HG02759 (cell line): ENCODE data around the gene EZH1.

Experiments used
- ATAC-seq: cut with Tn5 transposase; IDR thresholded peaks from one replicate; pipeline ENCODE4 v1.9.1; 2021; ENCODE audit warnings: mild to moderate bottlenecking, moderate library complexity; ENCODE audit not compliant: unreplicated experiment

The EZH1 gene

DNA sequence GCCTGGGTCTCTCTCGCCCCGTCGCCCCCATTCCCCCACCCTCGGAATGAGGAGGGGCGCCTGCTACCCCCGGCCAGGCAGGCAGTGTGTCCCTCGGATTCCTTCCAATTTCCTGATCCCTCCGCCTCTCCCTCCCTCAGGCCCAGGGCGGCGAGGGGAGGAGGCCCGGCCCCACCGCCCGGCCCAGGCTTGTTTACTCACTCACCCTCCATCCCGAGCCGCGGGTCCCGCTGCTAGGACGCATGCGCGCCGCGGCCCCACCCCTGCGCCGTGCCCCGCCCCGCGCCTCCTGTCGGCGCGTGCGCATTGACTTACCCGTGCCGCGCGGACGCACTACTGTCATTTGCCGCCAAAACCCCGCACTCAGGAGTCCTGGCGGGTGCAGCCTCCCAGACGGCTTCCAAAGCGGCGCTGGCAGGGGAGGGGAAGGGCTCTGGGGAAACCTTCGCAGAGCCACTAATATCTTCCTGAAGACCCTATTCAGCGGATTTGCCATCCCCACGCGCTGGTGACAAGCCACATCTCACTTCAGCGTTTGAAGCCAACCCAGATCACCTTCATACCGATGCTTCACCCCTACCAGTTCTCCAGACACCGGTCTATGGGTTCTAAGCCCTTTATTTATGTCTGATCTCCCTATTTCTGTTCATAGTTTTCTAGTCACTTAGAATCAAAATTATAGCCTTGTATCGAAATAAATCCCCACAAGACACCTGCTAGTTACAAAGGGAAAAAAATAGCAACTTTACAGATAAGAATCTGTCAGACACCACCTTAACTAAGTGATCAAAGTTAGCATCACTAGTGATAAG lies at the start of gene EZH1:
TSS of gene EZH1 (minus strand) at position 235 of the 812 bp plus-strand sequence. CDS start 16,099 bp downstream, outside the sequence.
- ATAC-seq = peak; percentile 87

DNA sequence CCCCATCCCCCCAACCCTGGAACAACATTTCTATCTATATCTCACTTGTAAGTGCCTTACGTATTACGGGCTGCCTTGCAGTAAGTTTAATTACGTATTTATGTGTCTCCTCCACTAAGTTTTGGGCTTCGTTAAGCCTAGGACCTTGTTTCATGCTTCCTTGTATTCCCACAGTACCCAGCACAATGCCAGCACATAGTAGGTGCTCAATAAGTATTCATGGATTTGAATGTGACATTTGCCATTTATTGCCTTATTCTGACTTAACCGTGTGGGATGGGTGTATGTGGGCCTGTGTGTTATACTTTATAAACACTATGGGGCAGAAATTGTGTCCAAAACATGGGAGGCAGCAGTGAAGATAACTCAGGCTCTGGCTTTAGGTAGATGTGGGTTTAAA lies 47.7 kb upstream of the EZH1 start:
- no peak for ATAC-seq

DNA sequence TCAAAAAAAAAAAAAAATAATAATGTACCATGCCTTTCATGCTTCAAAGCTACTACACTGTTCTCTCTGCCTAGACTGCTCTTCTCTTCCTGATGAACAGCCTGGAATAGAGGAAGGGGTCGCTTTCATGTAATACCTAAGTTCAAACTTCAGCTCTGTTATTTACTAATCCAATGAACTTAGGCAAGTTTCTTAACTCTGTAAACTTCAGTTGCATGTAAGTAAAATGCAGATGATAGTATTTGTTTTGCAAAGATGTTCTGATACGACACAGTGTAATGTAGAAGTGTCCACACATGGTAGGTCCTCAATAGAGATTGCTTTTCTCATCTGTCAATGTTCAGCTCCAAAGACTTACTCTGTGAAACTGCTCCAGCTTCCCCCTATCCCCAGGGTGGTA lies 47.1 kb upstream of the EZH1 start:
- ATAC-seq = no peak

DNA sequence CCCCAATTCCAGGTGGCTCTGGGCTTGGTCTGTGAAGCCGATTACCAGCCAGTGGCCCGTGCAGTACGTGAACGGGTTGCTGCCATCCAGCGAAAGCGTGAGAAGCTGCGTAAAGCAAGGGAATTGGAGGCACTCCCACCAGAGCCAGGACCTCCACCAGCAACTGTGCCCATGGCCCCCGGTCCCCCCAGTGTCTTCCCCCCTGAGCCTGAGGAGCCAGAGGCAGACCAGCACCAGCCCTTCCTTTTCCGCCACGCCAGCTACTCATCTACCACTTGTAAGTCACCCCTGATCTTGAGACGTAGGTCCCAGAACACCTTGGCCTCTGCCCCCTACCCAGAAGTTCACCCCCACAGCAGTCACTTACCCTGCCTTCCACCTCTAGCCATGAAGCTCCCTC lies 42.4 kb upstream of the EZH1 start:
- ATAC-seq = no peak

GRCh38 chr17:42784811-42785592 lies 40.2 kb upstream of the EZH1 start:
- ATAC-seq = no peak

DNA sequence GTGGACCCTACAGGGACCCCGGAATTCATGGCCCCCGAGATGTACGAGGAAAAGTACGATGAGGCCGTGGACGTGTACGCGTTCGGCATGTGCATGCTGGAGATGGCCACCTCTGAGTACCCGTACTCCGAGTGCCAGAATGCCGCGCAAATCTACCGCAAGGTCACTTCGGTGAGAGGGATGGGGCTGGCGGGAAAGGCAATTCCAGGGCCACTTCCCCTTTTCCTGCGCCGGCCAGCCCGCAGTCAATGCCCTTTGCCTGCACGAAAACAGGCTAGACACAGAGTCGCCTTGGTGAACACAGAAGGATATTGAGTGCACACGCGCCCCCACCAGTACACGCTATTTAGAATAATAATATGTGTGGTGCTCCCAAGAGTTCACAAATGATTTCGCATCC lies 39.6 kb upstream of the EZH1 start:
- ATAC-seq = no peak

GRCh38 chr17:42783791-42784138 lies 38.9 kb upstream of the EZH1 start:
- ATAC-seq = no peak

DNA sequence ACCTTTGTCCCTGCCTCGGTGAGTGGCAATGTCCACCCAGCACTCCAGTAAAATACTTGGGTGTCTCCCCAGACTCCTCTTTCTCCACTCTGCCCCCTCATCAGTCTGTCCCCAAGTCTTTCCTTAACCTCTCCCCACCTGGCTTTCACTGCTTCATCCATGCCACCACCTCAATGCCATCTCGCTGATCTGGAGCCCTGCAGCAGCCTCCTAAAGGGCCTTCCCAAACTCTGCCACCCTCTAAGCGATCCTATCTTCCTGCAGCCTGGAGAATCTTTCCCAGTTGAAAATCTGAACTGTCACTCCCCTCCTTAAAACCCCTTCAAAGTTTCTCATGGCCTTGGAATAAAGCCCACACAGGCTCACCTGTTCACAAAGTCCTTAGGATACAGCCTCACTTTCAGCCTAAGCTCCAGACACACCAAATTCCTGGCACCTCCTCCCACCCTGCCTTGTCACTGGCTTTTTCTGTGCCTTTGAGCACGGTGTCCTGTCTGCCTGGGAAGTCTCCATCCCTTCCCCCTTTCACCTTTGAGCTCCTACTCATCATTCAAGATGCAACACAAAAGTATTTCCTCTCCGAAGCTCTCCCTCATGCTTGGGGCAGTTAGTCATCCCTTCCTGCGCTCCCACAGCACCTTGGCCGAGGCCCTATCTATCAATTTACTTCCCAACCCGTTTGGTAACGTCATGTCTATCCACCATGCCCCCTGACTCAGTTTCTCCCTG lies 38.4 kb upstream of the EZH1 start:
- no peak for ATAC-seq

DNA sequence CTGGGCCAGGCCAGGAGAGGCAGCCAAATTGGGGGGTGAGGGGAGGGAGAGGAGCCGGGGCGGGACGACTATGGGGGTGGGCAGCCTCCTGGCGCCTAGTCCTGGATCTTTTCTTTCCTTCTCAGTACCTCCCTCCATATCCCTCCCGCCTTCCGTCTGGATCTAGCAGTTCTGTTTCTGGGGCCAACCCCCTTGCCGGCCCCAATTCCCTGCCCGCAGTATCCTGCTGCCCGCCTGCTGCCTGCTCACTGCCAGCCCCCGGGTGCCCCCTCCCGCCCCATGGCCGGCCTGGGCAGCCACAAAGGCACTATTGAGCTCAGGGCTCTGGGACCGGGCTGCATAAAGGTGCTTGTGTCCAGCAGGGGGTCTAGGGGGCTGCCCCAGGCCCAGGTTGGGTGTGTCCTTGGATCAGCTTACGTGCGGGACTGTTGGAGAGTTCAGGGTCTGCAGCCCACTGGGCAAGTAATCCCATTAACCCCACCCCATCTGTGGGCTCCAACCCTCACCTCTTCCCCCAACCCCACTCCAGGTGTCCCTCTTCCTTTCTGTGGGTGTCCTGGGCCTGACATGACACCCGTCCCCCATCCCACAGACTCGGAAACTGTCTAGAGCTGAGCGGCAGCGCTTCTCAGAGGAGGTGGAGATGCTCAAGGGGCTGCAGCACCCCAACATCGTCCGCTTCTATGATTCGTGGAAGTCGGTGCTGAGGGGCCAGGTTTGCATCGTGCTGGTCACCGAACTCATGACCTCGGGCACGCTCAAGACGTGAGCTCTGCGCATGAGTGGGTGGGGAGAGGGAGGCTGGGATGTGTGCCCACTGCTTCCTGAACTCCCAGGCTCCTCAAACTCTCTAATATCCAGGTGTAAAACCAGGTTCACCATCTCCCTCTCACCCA lies 37.6 kb upstream of the EZH1 start:
- no peak for ATAC-seq

DNA sequence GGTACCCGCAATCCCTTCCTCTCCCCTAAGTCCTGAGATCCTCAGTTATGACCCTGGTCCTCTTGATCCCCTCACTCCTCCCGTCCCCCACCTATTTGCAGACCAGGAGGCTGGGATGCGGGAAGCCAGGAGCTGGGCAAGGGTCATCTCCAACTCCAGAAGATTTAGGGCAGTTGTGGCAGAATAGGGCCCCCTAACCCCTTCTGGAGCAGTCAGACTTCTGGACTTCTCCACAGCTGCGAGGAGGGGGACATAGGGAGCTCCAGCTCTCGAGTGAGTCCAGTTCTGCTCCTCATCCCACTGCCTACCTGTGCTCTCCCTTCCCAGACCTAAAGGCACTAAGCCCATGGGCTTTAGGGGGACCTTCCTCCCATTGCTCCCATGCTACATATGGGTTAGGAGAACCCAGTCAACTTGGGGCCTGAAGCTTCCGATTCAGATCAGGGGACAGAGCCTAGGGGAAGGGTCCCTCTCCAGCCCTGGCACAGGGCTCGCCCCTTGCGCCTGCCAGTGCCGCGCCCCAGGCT lies 36.9 kb upstream of the EZH1 start:
- no peak for ATAC-seq

GRCh38 chr17:42780851-42781638 lies 36.2 kb upstream of the EZH1 start:
- ATAC-seq = no peak

- no peak for ATAC-seq
These were observed 35.4 kb upstream of the EZH1 start, which contains the start of gene WNK4 for GRCh38 chr17:42779936-42780850. TSS of gene WNK4 (plus strand) at chr17:42780610. CDS start at chr17:42780699, 89 bp downstream.

DNA sequence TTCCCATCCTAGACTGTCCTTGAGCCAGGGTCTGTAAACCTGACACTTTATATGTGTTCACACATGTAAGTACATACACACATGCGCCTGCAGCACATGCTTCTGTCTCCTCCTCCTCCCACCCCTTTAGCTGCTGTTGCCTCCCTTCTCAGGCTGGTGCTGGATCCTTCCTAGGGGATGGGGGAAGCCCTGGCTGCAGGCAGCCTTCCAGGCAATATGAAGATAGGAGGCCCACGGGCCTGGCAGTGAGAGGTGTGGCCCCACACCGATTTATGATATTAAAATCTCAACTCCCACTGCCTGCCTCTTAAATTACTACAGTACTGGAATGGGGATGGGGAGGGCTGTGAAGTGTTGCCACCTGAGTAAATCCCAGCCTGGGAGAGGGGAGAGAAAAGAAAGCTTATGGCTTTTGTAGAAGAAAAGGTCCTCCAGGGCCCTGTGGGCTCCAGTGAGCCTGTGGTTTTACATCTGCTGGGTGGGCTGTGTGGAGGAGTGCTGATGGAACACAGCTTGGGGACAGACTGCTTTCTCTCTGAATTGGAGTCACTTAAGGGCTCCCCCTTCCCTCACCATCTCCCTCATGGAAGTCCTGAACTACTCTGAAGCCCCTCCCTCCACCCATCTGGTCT lies 34.6 kb upstream of the EZH1 start:
- no peak for ATAC-seq

DNA sequence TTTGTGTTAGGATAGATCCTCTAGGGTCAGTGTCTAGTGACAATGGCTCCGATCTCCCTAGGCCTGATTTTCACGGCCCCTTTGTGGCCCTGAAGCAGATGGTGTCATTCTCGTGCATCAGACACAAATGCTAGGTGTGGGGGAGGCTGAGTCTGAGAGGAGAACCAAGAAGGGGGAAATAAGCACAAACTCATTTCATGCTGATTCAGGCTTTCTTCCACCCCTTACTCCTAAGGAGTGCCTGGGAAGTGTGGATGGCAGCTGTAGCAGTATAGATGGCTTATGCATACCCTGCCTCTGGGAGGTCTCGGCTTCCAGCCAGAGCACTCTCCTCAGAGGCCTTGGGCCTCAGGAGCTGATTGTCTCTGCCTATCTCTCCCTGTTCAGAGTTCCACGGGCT lies 33.7 kb upstream of the EZH1 start:
- ATAC-seq = no peak

DNA sequence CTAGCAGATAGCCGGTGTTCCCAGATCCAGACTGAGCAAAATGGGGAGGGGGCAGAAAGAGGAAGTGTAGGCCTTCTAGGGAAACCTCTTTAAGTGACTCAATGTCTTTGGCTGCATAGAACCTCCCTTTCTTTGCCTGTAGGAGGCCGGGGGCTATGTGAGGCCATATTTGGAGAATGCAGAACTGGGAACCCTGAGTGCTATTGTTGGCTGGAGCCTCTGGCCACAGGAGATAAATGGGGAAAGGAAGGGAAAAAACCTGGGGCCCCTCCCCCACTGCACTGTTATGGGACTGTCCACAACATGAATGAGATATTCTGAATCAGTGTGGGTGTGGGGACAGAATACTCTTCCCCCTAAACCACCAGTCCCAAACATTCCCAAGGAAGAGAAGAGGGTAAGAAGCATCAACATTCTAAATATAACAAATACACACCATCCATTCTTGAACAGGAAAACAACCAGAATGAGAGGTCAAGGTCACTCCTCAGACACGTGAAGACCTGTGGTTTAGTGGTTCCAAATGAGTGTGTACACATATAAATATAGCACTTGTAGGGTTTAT lies 30.8 kb upstream of the EZH1 start:
- ATAC-seq = no peak

- ATAC-seq = no peak
These were observed 29.4 kb upstream of the EZH1 start for GRCh38 chr17:42774066-42774745.
